ENCODE measurements around the gene VTN.

The VTN gene

DNA sequence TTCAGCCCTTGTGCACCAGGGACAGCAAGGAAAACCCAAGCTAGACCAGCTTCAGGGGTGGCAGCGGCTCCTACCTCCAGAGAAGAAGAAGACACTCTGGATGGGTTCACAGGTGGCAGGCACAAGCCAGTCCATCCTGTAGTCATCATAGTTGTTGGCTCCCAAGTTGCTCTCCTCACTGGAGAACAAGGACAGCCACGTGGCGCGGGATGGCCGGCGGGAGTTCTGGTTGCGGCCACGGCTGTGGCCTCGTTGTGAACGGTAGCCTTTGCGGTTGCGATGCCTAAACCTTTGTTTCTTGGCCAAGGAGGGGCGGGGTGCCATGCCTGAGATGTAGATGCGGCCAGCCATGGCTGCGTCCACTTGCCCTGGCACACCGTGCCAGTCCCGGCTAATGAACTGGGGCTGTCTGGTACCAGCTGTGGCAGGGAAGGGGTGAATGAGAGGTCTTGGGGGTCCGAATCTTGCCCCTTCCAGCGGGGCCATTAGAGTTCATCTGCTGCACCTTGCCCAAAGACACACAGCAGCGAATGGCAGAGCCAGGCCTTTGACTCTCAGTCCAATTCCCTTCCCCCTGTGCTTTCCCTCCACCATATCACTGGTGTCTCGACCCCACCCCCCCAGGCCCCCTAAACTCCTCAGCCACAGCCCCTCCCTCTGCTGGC is 2.3 kb downstream of the VTN start:
- peak; percentile 37; the same call in 1 of the 2 replicates for TF ChIP-seq POLR2AphosphoS5 (IDR thresholded peaks at IDR 0.05; ENCODE audit: low read depth, low read length)
- TF ChIP-seq POLR2A (IDR thresholded peaks at IDR 0.05; ENCODE audit: low read depth, low read length) = no peak
- DNase-seq (ENCODE audit: insufficient read length) = no peak
- FAIRE-seq = no peak

- FAIRE-seq = no peak
Measured at GRCh38 chr17:28366605-28367004, 3.5 kb downstream of the VTN start.

DNA sequence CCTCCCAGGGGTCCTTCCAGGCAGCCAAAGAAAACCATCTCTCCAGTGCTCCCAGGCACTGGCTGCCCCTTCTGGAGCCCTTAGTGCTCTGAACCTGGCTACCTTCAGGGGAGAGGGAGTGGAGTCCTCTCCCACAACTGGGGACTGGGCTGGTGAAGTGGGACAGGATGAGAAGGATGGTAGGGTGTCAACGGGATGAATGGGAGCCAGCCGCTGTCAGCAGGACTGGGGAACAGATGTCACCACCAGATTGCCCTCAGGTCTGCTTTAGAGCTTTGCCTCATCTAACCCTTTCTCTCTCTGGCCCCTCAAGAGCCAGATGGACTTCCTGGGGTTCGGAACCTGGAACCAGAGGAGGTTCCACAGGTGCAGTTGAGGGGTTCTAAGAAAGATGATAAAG is 4.6 kb downstream of the VTN start:
- TF ChIP-seq POLR2AphosphoS5 (IDR thresholded peaks at IDR 0.05; ENCODE audit: low read depth, low read length) = no peak
- TF ChIP-seq POLR2A (IDR thresholded peaks at IDR 0.05; ENCODE audit: low read depth, low read length) = no peak
- TF ChIP-seq TAF1 (IDR thresholded peaks at IDR 0.05; ENCODE audit: borderline replicate concordance, low read depth, low read length) = no peak
- DNase-seq (ENCODE audit: insufficient read length) (no peak), FAIRE-seq (no peak)

More at GRCh38 chr17:28366605-28367004, 3.5 kb downstream of the VTN start:
- DNase-seq (ENCODE audit: insufficient read length) = no peak
- no peak for TF ChIP-seq POLR2A (IDR thresholded peaks at IDR 0.05; ENCODE audit: low read depth, low read length)
- TF ChIP-seq TAF1 (IDR thresholded peaks at IDR 0.05; ENCODE audit: borderline replicate concordance, low read depth, low read length) = no peak
- TF ChIP-seq POLR2AphosphoS5 (IDR thresholded peaks at IDR 0.05; ENCODE audit: low read depth, low read length) = no peak

DNA sequence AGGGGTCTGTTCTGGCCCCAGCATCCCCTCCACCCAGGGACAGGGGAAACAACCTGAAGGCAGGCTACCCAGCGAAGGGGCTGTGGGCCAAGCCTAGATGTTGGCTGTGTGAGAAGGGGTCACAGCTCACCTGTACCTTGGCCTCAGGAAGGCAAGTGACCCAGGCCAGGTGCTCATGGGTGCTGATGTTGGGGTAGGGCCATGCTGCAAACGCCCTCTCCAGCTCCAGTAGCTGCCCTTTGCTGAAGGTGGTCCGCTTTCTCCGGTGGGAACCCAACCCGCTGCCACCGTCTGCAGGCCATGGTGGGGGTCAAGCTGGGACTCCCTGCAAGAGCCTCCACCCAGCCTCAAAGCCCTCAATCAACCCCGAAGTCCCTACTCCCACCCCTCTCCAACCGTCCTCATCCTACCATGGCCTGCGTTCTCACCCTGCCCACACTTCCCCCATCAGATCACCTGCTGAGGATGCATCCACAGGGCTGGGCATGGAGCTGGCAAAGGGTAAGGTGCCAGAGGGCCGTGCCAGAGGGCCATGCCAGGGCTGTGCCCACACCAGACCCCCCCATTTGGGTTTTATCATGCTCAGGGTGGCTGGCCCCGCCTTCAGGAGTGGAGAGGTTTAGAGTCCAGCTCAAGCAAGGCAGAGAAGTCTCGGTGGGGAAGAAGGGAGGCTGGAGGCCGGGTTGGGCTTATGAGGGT is 5.3 kb downstream of the VTN start, which contains the start of gene SEBOX:
TSS of gene SEBOX (minus strand) at position 535 of the 699 bp plus-strand sequence. CDS start at position 487, 48 bp downstream.
- no peak for DNase-seq (ENCODE audit: insufficient read length)
- no peak for FAIRE-seq
- TF ChIP-seq POLR2AphosphoS5 (IDR thresholded peaks at IDR 0.05; ENCODE audit: low read depth, low read length) (no peak), TAF1 (IDR thresholded peaks at IDR 0.05; ENCODE audit: borderline replicate concordance, low read depth, low read length) (no peak), POLR2A (IDR thresholded peaks at IDR 0.05; ENCODE audit: low read depth, low read length) (peak; percentile 29; the same call in 1 of the 2 replicates)

GRCh38 chr17:28363776-28364650 is 6.1 kb downstream of the VTN start:
- no peak for DNase-seq (ENCODE audit: insufficient read length)
- FAIRE-seq = no peak

GRCh38 chr17:28363186-28363585 is 6.9 kb downstream of the VTN start:
- DNase-seq (ENCODE audit: insufficient read length) = no peak
- no peak for FAIRE-seq
- TF ChIP-seq POLR2AphosphoS5 (IDR thresholded peaks at IDR 0.05; ENCODE audit: low read depth, low read length) (no peak), TAF1 (IDR thresholded peaks at IDR 0.05; ENCODE audit: borderline replicate concordance, low read depth, low read length) (no peak), POLR2A (IDR thresholded peaks at IDR 0.05; ENCODE audit: low read depth, low read length) (no peak)

More at GRCh38 chr17:28363776-28364650, 6.1 kb downstream of the VTN start:
- TF ChIP-seq POLR2A (IDR thresholded peaks at IDR 0.05; ENCODE audit: low read depth, low read length) (no peak), TAF1 (IDR thresholded peaks at IDR 0.05; ENCODE audit: borderline replicate concordance, low read depth, low read length) (no peak), POLR2AphosphoS5 (IDR thresholded peaks at IDR 0.05; ENCODE audit: low read depth, low read length) (no peak)

GRCh38 chr17:28357901-28358197 is 12.3 kb downstream of the VTN start:
- FAIRE-seq = no peak
- no peak for TF ChIP-seq POLR2AphosphoS5 (IDR thresholded peaks at IDR 0.05; ENCODE audit: low read depth, low read length)
- TF ChIP-seq POLR2A (IDR thresholded peaks at IDR 0.05; ENCODE audit: low read depth, low read length) = no peak
- no peak for DNase-seq (ENCODE audit: insufficient read length)

GRCh38 chr17:28357061-28357900 is 12.8 kb downstream of the VTN start, which contains the start of gene POLDIP2:
TSS of gene POLDIP2 (minus strand) at chr17:28357527. CDS start at chr17:28357448, 79 bp downstream.
- peak; percentile 98 for FAIRE-seq
- TF ChIP-seq POLR2AphosphoS5 (IDR thresholded peaks at IDR 0.05; ENCODE audit: low read depth, low read length) (peak; percentile 77), TAF1 (IDR thresholded peaks at IDR 0.05; ENCODE audit: borderline replicate concordance, low read depth, low read length) (peak; percentile 72), POLR2A (IDR thresholded peaks at IDR 0.05; ENCODE audit: low read depth, low read length) (peak; percentile 95; the same call in 1 of the 2 replicates)
- DNase-seq (ENCODE audit: insufficient read length) = peak; percentile 97

- no peak for FAIRE-seq
- DNase-seq (ENCODE audit: insufficient read length) = no peak
- TF ChIP-seq POLR2AphosphoS5 (IDR thresholded peaks at IDR 0.05; ENCODE audit: low read depth, low read length) = no peak
- TF ChIP-seq POLR2A (IDR thresholded peaks at IDR 0.05; ENCODE audit: low read depth, low read length) = no peak
- TF ChIP-seq TAF1 (IDR thresholded peaks at IDR 0.05; ENCODE audit: borderline replicate concordance, low read depth, low read length) = no peak
Measured at GRCh38 chr17:28350271-28350670, 19.8 kb downstream of the VTN start.

DNA sequence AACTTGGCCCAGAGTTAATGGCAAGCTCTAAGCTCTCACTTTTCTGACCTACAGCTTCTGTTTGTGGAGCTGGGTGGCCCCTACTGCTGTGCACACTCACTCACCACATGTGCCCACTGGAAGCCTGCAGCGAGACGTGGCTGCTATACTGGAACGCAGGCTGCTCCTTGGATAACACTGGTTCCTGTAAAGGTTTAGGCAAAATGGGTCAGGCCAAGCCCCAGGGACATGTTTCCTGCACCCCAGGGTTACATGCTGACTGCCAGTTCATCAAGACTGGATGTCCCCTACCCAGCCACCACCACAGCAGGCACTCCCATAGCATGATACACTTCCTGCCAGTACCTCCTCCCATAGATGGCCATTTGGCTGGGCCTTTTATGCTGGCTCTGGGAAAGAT is 21.1 kb downstream of the VTN start:
- FAIRE-seq = no peak
- DNase-seq (ENCODE audit: insufficient read length) = no peak
- no peak for TF ChIP-seq POLR2AphosphoS5 (IDR thresholded peaks at IDR 0.05; ENCODE audit: low read depth, low read length)
- no peak for TF ChIP-seq TAF1 (IDR thresholded peaks at IDR 0.05; ENCODE audit: borderline replicate concordance, low read depth, low read length)
- no peak for TF ChIP-seq POLR2A (IDR thresholded peaks at IDR 0.05; ENCODE audit: low read depth, low read length)
